Measurements from ENCODE around the gene KREMEN2. TPM values are rescaled to one million over a fixed set of nuclear protein-coding genes. Genes with fewer than 3 reads are reported as not detected.

Gene KREMEN2
- total and polyA plus RNA-seq, 2 of the 13 experiments (the other 11 are each of a cell fraction or from before 2014, with no cell fraction given): 0.48 to 1.2 TPM

- TF ChIP-seq EP300 (IDR thresholded peaks at IDR 0.05; ENCODE audit: low read depth in 2 of 2, low read length in 2 of 2): no peak
- peak; percentile 19; the same call in 1 of the 2 replicates for TF ChIP-seq EP300 (CRISPR knock-in tag; IDR thresholded peaks at IDR 0.05; ENCODE audit: borderline replicate concordance)
- no peak; the same call in 1 of the 2 replicates for TF ChIP-seq IRF9 (CRISPR knock-in tag; IDR thresholded peaks at IDR 0.05; ENCODE audit: borderline replicate concordance)
- no peak for TF ChIP-seq FOXA1 (IDR thresholded peaks at IDR 0.05)
- TF ChIP-seq FOXA1 (CRISPR knock-in tag; IDR thresholded peaks at IDR 0.05): 0 out of 2 replicates have a peak, but pooled peaks have one; percentile 6
- TF ChIP-seq CSRNP2 (CRISPR knock-in tag; conservative IDR thresholded peaks at IDR 0.05; ENCODE audit: low read depth): no peak
- TF ChIP-seq, protein P1, sequence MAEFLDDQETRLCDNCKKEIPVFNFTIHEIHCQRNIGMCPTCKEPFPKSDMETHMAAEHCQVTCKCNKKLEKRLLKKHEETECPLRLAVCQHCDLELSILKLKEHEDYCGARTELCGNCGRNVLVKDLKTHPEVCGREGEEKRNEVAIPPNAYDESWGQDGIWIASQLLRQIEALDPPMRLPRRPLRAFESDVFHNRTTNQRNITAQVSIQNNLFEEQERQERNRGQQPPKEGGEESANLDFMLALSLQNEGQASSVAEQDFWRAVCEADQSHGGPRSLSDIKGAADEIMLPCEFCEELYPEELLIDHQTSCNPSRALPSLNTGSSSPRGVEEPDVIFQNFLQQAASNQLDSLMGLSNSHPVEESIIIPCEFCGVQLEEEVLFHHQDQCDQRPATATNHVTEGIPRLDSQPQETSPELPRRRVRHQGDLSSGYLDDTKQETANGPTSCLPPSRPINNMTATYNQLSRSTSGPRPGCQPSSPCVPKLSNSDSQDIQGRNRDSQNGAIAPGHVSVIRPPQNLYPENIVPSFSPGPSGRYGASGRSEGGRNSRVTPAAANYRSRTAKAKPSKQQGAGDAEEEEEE (CRISPR knock-in tag; IDR thresholded peaks at IDR 0.05; ENCODE audit: borderline replicate concordance): no peak
- peak; percentile 20 for TF ChIP-seq ZNF883 (CRISPR knock-in tag; IDR thresholded peaks at IDR 0.05; ENCODE audit: not compliant biosample characterization)
- no peak for TF ChIP-seq WIZ (CRISPR knock-in tag; IDR thresholded peaks at IDR 0.05)
- TF ChIP-seq TERF1 (CRISPR knock-in tag; IDR thresholded peaks at IDR 0.05): no peak
- TF ChIP-seq HNF4G (IDR thresholded peaks at IDR 0.05; ENCODE audit: borderline replicate concordance, low read depth, low read length): no peak
- TF ChIP-seq HNF4G (CRISPR knock-in tag; IDR thresholded peaks at IDR 0.05; ENCODE audit: borderline replicate concordance, low read depth): no peak
- TF ChIP-seq ZNF788 (CRISPR knock-in tag; IDR thresholded peaks at IDR 0.05; ENCODE audit: borderline replicate concordance): no peak
- no peak for TF ChIP-seq ZNF225 (CRISPR knock-in tag; IDR thresholded peaks at IDR 0.05)
- TF ChIP-seq ZBTB3 (CRISPR knock-in tag; IDR thresholded peaks at IDR 0.05; ENCODE audit: borderline replicate concordance, low read depth): no peak
- TF ChIP-seq KLF15 (CRISPR knock-in tag; IDR thresholded peaks at IDR 0.05; ENCODE audit: borderline replicate concordance): no peak
- 0 out of 2 replicates have a peak, but pooled peaks have one; percentile 32 for TF ChIP-seq ZFP36L1 (CRISPR knock-in tag; IDR thresholded peaks at IDR 0.05)
- TF ChIP-seq GATAD2A (CRISPR knock-in tag; IDR thresholded peaks at IDR 0.05): no peak
- no peak for TF ChIP-seq FOXJ3 (CRISPR knock-in tag; IDR thresholded peaks at IDR 0.05; ENCODE audit: borderline replicate concordance)
- TF ChIP-seq ZMYM2 (CRISPR knock-in tag; IDR thresholded peaks at IDR 0.05): no peak; the same call in 1 of the 2 replicates
- no peak for TF ChIP-seq ZNF749 (CRISPR knock-in tag; IDR thresholded peaks at IDR 0.05; ENCODE audit: borderline replicate concordance)
- TF ChIP-seq RXRB (CRISPR knock-in tag; IDR thresholded peaks at IDR 0.05; ENCODE audit: borderline replicate concordance): peak; percentile 58; the same call in 1 of the 2 replicates
- 0 out of 2 replicates have a peak, but pooled peaks have one; percentile 36 for TF ChIP-seq ZNF329 (CRISPR knock-in tag; IDR thresholded peaks at IDR 0.05; ENCODE audit: low read depth)
- TF ChIP-seq HDAC1 (CRISPR knock-in tag; IDR thresholded peaks at IDR 0.05): peak; percentile 76
These were observed 5.8 kb downstream of the KREMEN2 start (continued) for GRCh38 chr16:2969545-2970521.

Measured in HepG2 (cell line).